Tibial artery (tissue), 4 donors: Measurements from ENCODE around the gene CD151.

Source experiments
- DNase-seq, 2 donors: peaks; one replicate each; pipeline ENCODE4 v3.0.0-alpha.2; 2019
- H3K27ac ChIP-seq, 2 donors: fragments of 200-600 bp; sonication (generic) in 1 of 2; 1 replicate in 1 of 2; 2 replicates in 1 of 2; pipeline ENCODE4 v1.5.1; 2018 to 2019; ENCODE audit warnings: mild to moderate bottlenecking in 1 of 2
- H3K27me3 ChIP-seq, 2 donors: fragments of 200-600 bp; sonication (generic) in 1 of 2; one replicate each; pipeline versions ENCODE4 v1.5.1 to v1.6.0; 2016 to 2019
- H3K36me3 ChIP-seq, 3 donors: fragments of 200-600 bp; sonication (generic) in 2 of 3; one replicate each; pipeline ENCODE4 v1.5.1; 2016 to 2019; ENCODE audit warnings: mild to moderate bottlenecking in 2 of 3
- H3K4me1 ChIP-seq, 4 donors: fragments of 200-600 bp; sonication (generic) in 2 of 4; 1 replicate in 3 of 4; 2 replicates in 1 of 4; pipeline ENCODE4 v1.5.1; 2016 to 2019
- H3K4me3 ChIP-seq, 2 donors: fragments of 200-600 bp; sonication (generic) in 1 of 2; 1 replicate in 1 of 2; 2 replicates in 1 of 2; pipeline ENCODE4 v1.5.1; 2018 to 2019; ENCODE audit warnings: mild to moderate bottlenecking in 2 of 2
- H3K9me3 ChIP-seq, 3 donors: fragments of 200-600 bp; sonication (generic) in 1 of 3; one replicate each; pipeline ENCODE4 v1.5.1; 2016 to 2019
- intact Hi-C: fragments of 100-400 bp; cut with DNase I; formaldehyde crosslinking; loops from one replicate; pipeline ENCODE4 v1.15.0; 2023; ENCODE audit warnings: low total_unique reads
- TF ChIP-seq, protein P1 (sequence below), 2 experiments: fragments of 200-600 bp in 1 of 2; fragments of 450-650 bp in 1 of 2; IDR thresholded peaks; one replicate each; pipeline ENCODE4 v1.5.1; 2017 to 2019; ENCODE audit warnings: antibody characterized with exemption in 2 of 2, mild to moderate bottlenecking in 1 of 2, moderate library complexity in 1 of 2

Gene CD151

DNA sequence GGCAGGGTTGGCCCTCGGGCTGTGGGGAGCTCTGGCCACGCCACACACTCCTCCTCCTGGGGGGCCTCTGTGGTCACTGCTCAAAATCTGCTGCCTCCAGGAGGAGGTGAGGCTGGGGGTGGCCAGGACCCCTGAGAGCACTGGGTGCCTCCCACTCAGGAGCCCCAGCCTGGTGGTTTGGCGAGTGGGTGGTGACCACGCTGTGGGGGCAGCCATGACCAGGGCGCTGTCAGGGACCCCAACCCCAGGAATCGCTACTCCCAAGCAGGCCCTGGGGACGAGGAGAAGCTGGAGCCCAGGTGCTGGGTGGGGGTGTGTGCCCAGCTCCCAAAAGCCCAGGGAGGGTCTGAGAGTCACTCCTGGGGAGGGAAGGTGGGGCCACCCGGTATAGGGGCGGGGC is 40.0 kb downstream of the CD151 start:
- no peak for DNase-seq
- TF ChIP-seq, protein P1, sequence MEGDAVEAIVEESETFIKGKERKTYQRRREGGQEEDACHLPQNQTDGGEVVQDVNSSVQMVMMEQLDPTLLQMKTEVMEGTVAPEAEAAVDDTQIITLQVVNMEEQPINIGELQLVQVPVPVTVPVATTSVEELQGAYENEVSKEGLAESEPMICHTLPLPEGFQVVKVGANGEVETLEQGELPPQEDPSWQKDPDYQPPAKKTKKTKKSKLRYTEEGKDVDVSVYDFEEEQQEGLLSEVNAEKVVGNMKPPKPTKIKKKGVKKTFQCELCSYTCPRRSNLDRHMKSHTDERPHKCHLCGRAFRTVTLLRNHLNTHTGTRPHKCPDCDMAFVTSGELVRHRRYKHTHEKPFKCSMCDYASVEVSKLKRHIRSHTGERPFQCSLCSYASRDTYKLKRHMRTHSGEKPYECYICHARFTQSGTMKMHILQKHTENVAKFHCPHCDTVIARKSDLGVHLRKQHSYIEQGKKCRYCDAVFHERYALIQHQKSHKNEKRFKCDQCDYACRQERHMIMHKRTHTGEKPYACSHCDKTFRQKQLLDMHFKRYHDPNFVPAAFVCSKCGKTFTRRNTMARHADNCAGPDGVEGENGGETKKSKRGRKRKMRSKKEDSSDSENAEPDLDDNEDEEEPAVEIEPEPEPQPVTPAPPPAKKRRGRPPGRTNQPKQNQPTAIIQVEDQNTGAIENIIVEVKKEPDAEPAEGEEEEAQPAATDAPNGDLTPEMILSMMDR (IDR thresholded peaks at IDR 0.05): no peak
- Histone ChIP-seq H3K27me3 (no peaks in the 10 kb centered on the region), H3K9me3 (no peaks in the 10 kb centered on the region), H3K4me3 (no peak overlapping the region), H3K36me3 (peaks cover 0 to 58% (median 6%) of the 10 kb centered on the region in 3 donors), H3K27ac (no peak overlapping the region), H3K4me1 (no peaks in the 10 kb centered on the region)
- intact Hi-C loops: no loop called here

DNA sequence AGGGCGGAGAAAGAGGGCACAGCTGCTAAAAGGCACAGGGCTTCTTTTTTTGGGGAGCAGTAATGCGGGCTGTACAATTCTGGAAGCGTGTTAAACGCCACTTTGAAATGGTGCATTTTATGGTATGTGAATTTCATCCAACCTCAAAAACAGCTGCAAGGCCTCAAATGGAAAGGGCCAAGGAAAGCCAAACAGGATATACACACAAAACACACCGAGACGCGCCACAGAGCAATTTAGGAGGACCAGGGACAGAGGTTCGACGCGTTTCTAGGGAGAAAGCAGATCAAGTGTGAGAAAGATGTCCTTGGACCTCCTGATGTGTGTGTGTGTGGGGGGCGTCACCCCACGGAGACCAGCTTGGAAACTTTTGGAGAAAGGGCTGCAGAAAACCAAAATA is 41.0 kb downstream of the CD151 start:
- Histone ChIP-seq H3K4me1 (no peaks in the 10 kb centered on the region), H3K27ac (no peak overlapping the region), H3K27me3 (no peaks in the 10 kb centered on the region), H3K4me3 (no peak overlapping the region), H3K36me3 (peaks cover 0 to 52% (median 6%) of the 10 kb centered on the region in 3 donors), H3K9me3 (no peaks in the 10 kb centered on the region)
- intact Hi-C loops: no loop called here
- no peak for DNase-seq
- TF ChIP-seq, protein P1 (IDR thresholded peaks at IDR 0.05): no peak

DNA sequence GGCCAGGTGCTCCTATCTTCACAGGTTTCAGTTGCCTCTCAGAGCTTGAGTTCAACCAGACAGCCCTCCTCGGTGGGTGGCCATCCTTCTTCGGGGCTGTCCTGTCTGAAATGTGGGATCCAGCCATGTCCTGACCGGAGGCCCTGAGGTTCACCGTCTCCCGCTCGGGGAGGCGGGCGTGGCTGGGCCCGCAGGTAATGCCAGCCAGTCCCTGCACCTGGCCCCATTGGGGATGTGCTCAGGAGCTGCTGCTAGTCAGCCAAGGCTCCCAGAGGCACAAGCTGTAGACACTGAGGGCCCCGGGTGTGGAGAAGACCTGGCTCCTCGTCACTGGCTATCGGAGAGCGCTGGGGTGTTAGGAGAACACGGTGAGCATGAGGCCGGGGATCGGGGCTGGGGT is 42.5 kb downstream of the CD151 start:
- Histone ChIP-seq H3K27me3 (no peaks in the 10 kb centered on the region), H3K27ac (no peak overlapping the region), H3K36me3 (peaks cover 6 to 52% (median 11%) of the 10 kb centered on the region in 3 donors), H3K9me3 (no peaks in the 10 kb centered on the region), H3K4me3 (no peak overlapping the region), H3K4me1 (no peaks in the 10 kb centered on the region)
- no peak for DNase-seq
- intact Hi-C loops: no loop called here
- TF ChIP-seq, protein P1 (IDR thresholded peaks at IDR 0.05): no peak

DNA sequence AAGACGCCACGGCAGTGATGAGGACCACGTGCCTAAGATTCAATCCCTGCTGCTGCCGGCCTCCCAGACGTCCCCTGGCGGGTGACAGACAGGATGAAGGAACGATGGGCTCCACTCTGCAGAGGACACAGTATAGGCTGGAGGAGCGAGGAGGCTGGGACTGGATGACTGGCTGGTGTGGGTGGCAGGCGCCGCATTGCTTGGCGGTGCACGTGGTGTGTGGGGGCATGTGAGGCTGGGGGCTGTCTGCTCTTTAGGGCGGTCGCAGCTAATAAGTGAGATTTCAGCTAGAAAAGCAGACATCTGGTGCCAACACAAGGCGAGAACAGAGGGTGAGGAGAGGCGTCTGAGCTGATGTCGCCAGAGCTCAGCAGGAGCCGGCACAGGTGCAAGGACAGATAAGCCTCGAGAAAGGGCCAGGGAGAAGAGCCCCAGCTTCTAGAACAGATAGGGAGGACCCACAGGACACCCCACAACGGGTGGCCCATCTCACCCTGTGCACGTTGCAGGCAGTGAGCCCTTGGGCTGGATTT is 43.1 kb downstream of the CD151 start:
- no peak for DNase-seq
- intact Hi-C loops: no loop called here
- TF ChIP-seq, protein P1 (IDR thresholded peaks at IDR 0.05): no peak
- no peaks in the 10 kb centered on the region for H3K4me1 ChIP-seq
- H3K27me3 ChIP-seq: no peaks in the 10 kb centered on the region
- H3K9me3 ChIP-seq: no peaks in the 10 kb centered on the region
- H3K4me3 ChIP-seq: no peak overlapping the region
- peaks cover 6 to 55% (median 15%) of the 10 kb centered on the region in 3 donors for H3K36me3 ChIP-seq
- no peak overlapping the region for H3K27ac ChIP-seq

DNA sequence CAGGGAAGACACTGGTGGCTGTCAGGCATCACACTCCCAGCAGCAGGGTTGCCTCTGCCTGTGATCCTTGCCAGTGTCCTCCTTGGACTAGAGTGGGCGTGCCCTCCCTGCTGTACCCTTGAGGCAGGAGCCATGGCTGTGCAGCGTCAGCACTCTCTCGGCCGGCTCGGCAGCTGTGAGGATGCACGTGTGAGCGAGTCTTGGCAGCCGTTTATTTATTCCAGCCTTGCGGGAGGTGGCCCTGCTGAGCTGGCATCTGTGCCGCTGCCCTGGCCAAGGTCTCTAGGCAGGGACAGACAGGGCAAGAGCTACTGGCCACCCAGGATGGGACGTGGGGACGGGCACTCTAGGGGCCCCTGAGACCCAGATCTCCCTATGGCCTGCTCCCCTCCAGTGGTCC is 43.8 kb downstream of the CD151 start:
- intact Hi-C loops: no loop called here
- Histone ChIP-seq H3K27ac (no peak overlapping the region), H3K27me3 (no peaks in the 10 kb centered on the region), H3K9me3 (no peaks in the 10 kb centered on the region), H3K4me3 (no peak overlapping the region), H3K36me3 (peaks cover 6 to 59% (median 15%) of the 10 kb centered on the region in 3 donors), H3K4me1 (no peaks in the 10 kb centered on the region)
- DNase-seq: no peak
- TF ChIP-seq, protein P1 (IDR thresholded peaks at IDR 0.05): no peak

DNA sequence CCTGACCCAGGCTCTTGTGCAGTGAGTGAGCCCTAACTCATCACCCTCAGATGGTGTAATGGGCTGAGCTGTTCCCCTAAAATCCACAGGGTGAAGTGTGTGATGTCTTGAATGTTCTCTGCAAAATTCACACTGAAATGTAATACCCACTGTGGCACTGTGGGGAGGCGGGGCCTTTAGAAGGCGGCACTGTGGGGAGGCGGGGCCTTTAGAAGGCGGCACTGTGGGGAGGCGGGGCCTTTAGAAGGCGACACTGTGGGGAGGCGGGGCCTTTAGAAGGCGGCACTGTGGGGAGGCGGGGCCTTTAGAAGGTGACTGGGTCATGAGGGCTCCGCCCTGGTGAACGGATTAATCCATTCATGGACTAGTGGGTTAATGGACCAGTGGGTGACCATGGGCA is 44.8 kb downstream of the CD151 start:
- no peaks in the 10 kb centered on the region for H3K4me1 ChIP-seq
- H3K27me3 ChIP-seq: no peaks in the 10 kb centered on the region
- DNase-seq: no peak
- H3K36me3 ChIP-seq: peaks cover 8 to 69% (median 17%) of the 10 kb centered on the region in 3 donors
- H3K9me3 ChIP-seq: no peaks in the 10 kb centered on the region
- H3K27ac ChIP-seq: no peak overlapping the region
- H3K4me3 ChIP-seq: no peak overlapping the region
- TF ChIP-seq, protein P1 (IDR thresholded peaks at IDR 0.05): no peak
- intact Hi-C loops: no loop called here
